Mucosa of gallbladder (tissue), 1 donor: Measurements from ENCODE around the gene GATA5. TPM values are rescaled to one million over a fixed set of nuclear protein-coding genes. Genes with fewer than 3 reads are reported as not detected.
"Not testable (repeated sequence)": the region's sequence is repeated elsewhere in the genome, so short reads cannot be mapped to it uniquely, and the experiment has no call there.

ENCODE experiments used
- DNase-seq: peaks from one replicate; pipeline ENCODE4 v3.0.0-alpha.2; 2020; ENCODE audit warnings: low spot score
- total RNA-seq: library from RNA; stranded (reverse); gene quantifications from one replicate; pipeline ENCODE4 v1.2.1, GENCODE V29; 2021
- donor health status: DM: no; HTN: no; CAD: no.

The GATA5 gene
- total RNA-seq, 1 donor from 2014 or later: 8.7 TPM

GRCh38 chr20:62504323-62504722 is 28.5 kb upstream of the GATA5 start:
- no peak for DNase-seq

GRCh38 chr20:62503401-62504178 is 27.8 kb upstream of the GATA5 start:
- no peak for DNase-seq

DNA sequence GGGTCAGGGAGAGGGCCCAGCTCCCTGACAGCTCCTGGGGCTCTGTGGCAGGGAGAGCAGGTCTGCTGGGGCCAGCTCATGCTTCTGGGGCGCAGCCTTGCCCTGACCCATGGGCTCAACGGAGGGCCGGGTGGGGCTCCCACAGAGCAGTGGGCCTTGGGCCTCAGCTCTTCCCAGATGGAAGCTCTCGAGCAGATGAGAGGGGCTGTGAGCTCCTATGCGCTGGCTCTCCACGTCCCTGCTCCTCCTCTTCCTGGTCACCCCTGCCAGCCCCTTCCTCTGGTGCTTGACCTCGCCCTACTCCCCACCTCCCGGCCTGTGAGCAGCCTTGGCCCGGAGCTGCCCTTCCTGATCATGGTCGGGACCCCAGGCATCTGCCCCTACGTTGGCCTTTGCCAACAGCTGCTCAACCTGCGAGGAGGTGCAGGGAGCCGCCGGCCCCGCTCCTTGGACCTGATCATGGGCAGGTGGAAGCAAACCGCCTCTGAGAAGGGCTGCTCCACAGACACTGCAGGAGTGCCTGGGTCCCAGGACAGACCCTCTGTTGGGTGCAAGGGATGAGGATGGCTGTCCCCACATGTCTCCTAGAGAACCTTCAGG is 26.8 kb upstream of the GATA5 start:
- DNase-seq: no peak

- no peak for DNase-seq
These were observed 26.2 kb upstream of the GATA5 start for GRCh38 chr20:62501801-62502495.

DNA sequence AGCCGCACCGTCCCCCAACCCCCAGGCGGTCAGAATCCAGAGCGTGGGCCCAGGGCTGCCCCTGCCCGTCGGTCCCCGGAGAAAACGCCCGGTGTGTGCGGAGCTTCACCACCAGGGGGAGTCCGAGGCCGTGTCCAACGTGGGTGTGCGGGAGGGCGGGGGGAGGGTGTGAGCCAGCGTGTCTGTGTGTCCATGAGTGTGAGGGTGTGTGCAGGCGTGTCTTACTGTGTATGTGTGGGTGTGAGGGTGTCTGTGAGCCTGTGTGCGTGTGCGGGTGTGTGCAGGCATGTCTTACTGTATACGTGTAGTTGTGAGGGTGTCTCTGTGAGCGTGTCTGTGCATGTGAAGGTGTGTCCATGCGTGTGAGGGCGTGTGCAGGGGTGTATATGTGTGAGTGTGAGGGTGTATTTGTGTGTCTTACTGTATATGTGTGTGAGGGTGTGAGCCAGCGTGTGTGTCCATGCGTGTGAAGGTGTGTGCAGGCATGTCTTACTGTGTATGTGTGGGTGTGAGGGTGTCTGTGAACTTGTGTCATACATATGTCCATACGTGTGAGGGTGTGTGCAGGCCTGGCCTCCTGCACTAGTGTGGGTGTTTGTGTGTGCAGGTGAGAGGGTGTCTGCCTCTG is 24.6 kb upstream of the GATA5 start:
- peak; percentile 66 for DNase-seq

DNA sequence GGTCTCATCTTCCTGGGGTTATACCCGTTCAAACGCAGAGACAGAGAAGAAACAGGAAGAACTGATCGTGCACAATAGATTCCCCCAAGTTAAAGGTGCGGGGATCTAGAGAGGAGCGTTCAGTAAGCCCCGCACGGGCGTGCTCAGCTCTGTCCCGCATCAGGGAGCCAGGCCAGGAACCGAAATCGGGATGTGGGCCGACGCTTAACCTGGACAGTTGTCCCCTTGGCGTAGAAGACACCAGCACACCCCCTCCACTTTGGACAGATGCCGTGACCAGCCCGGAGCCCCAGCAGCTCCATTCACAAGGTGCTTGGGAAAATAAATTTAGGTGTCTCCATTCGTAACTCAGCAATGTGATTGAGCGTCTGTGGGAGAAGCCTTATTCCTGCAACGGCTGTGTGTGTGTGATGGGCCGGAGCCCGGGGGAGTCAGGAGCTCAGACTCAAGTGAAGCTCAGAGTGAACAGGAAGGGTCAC is 24.0 kb upstream of the GATA5 start:
- DNase-seq: no peak

- no peak for DNase-seq
These were observed 23.1 kb upstream of the GATA5 start for GRCh38 chr20:62498874-62499273.

GRCh38 chr20:62496568-62497218 is 20.9 kb upstream of the GATA5 start:
- DNase-seq: no peak

GRCh38 chr20:62495749-62496567 is 20.2 kb upstream of the GATA5 start:
- no peak for DNase-seq

DNA sequence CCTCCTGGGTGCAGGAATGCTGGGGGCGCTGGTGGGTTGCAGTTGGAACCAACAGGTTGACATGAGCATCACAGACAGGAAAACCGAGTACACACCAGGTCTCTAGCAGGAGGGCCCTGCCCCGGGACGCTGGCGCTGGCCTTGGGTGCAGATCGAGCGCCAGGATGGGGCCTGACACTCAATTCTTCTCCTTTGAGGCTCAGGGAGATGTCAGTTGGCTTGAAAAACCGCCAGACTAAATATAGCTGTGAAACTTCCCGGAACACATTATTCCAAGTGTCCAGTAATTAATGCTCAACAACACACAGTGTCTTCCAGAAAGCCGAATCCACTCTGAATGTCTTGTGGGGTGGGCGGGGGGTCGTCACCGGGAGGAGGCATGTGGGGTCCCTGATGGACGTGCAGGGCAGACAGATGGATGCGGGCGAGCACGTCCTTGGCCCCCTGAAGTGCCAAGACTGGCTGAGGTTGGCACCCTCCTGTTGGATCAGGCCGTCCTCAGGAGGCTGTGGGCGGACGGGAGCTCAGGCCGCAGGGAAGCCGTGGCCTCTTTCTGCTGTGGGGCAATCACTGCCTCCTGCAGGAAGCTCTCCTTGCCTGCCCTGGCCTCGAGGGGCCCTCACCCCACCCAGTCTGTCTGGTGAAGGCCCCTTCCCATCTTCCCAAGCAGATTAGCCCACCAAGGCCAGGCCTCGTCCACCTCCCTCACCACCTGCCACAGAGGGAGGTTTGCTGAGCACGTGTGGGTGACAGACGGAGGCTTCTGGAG is 19.4 kb upstream of the GATA5 start:
- no peak for DNase-seq

GRCh38 chr20:62494537-62494936 is 18.7 kb upstream of the GATA5 start:
- no peak for DNase-seq

DNA sequence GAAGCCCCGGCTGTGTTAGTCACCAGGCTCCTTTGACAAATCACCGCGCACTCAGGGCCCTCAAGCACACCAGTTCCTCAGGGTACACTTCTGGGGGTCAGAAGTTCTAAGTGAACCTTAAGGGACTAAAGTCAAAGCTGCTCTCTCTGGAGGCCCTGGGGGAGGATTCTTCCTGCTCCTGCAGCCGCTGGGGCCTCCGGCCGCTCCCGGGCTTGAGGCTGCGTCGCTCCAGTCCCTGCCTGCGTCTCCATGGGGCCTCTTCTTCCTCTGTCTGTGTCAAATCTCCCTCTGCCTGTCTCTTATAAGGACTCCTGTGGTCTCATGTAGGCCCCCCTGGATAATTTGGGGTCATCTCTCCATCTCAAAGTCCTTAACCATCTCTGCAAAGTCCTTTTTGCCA is 18.1 kb upstream of the GATA5 start:
- DNase-seq: no peak

- DNase-seq: no peak
These were observed 17.6 kb upstream of the GATA5 start for GRCh38 chr20:62493253-62493885.

- DNase-seq: no peak
These were observed 16.9 kb upstream of the GATA5 start for GRCh38 chr20:62492711-62493110.

- DNase-seq: not testable (repeated sequence)
These were observed 15.0 kb upstream of the GATA5 start for GRCh38 chr20:62490783-62491182.

DNA sequence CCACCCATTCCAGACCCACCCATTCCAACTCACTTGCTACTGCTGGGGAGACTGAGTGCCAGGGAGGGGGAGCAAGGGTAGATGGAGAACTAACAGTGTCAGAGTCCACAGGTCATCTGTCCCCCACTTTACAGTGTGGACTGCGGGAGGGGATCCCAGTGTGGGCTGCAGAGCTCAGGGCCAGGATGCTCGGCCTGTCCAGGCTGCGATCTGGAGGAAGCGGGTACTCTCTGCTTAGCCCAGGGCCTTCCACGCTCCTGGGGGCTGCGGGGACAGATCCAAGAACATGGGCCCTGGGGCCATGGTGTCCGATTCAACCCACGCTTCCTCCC is 14.1 kb upstream of the GATA5 start:
- no peak for DNase-seq

- DNase-seq: no peak
These were observed 13.6 kb upstream of the GATA5 start for GRCh38 chr20:62489186-62489931.

GRCh38 chr20:62488470-62488869 is 12.7 kb upstream of the GATA5 start:
- DNase-seq: no peak
